H9 (cell line): ENCODE data around the gene MLKL. TPM values are rescaled to one million over a fixed set of nuclear protein-coding genes. Genes with fewer than 3 reads are reported as not detected.

Source experiments
- DNase-seq: peaks from one replicate; pipeline ENCODE4 v3.0.0-alpha.2; 2017
- H2AFZ ChIP-seq: one replicate; pipeline ENCODE4 v1.6.1; 2013; ENCODE audit warnings: mild to moderate bottlenecking, low read length, control low read depth, moderate library complexity
- H2AK5ac ChIP-seq: 2 replicates; pipeline ENCODE4 v1.6.1; 2013; ENCODE audit warnings: low read length, control low read depth, mixed read lengths; ENCODE audit not compliant: insufficient read length
- H2BK120ac ChIP-seq: one replicate; pipeline ENCODE4 v1.6.1; 2013; ENCODE audit warnings: low read depth, mild to moderate bottlenecking, low read length, control low read depth, inconsistent platforms; ENCODE audit not compliant: poor library complexity, severe bottlenecking
- H2BK12ac ChIP-seq: 2 replicates; pipeline ENCODE4 v1.6.1; 2013; ENCODE audit warnings: low read length, control low read depth, mixed read lengths, low read depth; ENCODE audit not compliant: insufficient read length
- H2BK15ac ChIP-seq: 2 replicates; pipeline ENCODE4 v1.6.1; 2013; ENCODE audit warnings: low read depth, low read length, control low read depth
- H2BK20ac ChIP-seq: one replicate; pipeline ENCODE4 v1.6.1; 2013; ENCODE audit warnings: low read depth, mild to moderate bottlenecking, low read length, control low read depth, inconsistent platforms; ENCODE audit not compliant: poor library complexity, severe bottlenecking
- H2BK5ac ChIP-seq: 2 replicates; pipeline ENCODE4 v1.6.1; 2013; ENCODE audit warnings: low read length, control low read depth, mixed read lengths; ENCODE audit not compliant: insufficient read length
- H3K14ac ChIP-seq: 2 replicates; pipeline ENCODE4 v1.6.1; 2013; ENCODE audit warnings: low read length, control low read depth; ENCODE audit not compliant: insufficient read depth
- H3K18ac ChIP-seq: 2 replicates; pipeline ENCODE4 v1.6.1; 2013; ENCODE audit warnings: low read depth, mild to moderate bottlenecking, mixed read lengths, low read length, control low read depth; ENCODE audit not compliant: insufficient read length
- H3K23ac ChIP-seq: 2 replicates; pipeline ENCODE4 v1.6.1; 2013; ENCODE audit warnings: low read length, control low read depth, mixed read lengths, low read depth; ENCODE audit not compliant: insufficient read length
- H3K23me2 ChIP-seq: 2 replicates; pipeline ENCODE4 v1.6.1; 2013; ENCODE audit warnings: low read depth, mild to moderate bottlenecking, mixed read lengths, low read length, control low read depth; ENCODE audit not compliant: insufficient read length, poor library complexity, severe bottlenecking
- H3K27ac ChIP-seq: 2 replicates; pipeline ENCODE4 v1.5.1; 2013; ENCODE audit warnings: low read length, control low read depth, mixed read lengths, low read depth; ENCODE audit not compliant: insufficient read length
- H3K27me3 ChIP-seq: 2 replicates; pipeline ENCODE4 v1.6.1; 2013; ENCODE audit warnings: low read length, control low read depth, inconsistent platforms; ENCODE audit not compliant: insufficient read depth
- H3K4ac ChIP-seq: 2 replicates; pipeline ENCODE4 v1.6.1; 2013; ENCODE audit warnings: low read depth, mild to moderate bottlenecking, control low read depth, inconsistent platforms, low read length, moderate library complexity
- H3K4me1 ChIP-seq: 2 replicates; pipeline ENCODE4 v1.6.1; 2013; ENCODE audit warnings: low read length, control low read depth, inconsistent platforms; ENCODE audit not compliant: insufficient read depth
- H3K4me2 ChIP-seq: 2 replicates; pipeline ENCODE4 v1.6.1; 2013; ENCODE audit warnings: low read length, control low read depth, mixed read lengths; ENCODE audit not compliant: insufficient read length, insufficient read depth
- H3K56ac ChIP-seq: 2 replicates; pipeline ENCODE4 v1.6.1; 2013; ENCODE audit warnings: low read depth, mild to moderate bottlenecking, mixed read lengths, low read length, control low read depth; ENCODE audit not compliant: insufficient read length
- H3K79me1 ChIP-seq: 2 replicates; pipeline ENCODE4 v1.6.1; 2013; ENCODE audit warnings: low read depth, mild to moderate bottlenecking, moderate library complexity, low read length, control low read depth, inconsistent platforms; ENCODE audit not compliant: insufficient read depth, poor library complexity, severe bottlenecking
- H3K79me2 ChIP-seq: 2 replicates; pipeline ENCODE4 v1.6.1; 2013; ENCODE audit warnings: low read length, control low read depth, inconsistent platforms; ENCODE audit not compliant: insufficient read depth
- H3K9ac ChIP-seq: 2 replicates; pipeline ENCODE4 v1.6.1; 2013; ENCODE audit warnings: low read length, control low read depth, mixed read lengths; ENCODE audit not compliant: insufficient read length; ENCODE audit errors: extremely low read depth
- H3K9me3 ChIP-seq: one replicate; pipeline ENCODE4 v1.6.1; 2013; ENCODE audit warnings: low read depth, low read length, inconsistent platforms; ENCODE audit not compliant: control insufficient read depth
- H3T11ph ChIP-seq: one replicate; pipeline ENCODE4 v1.6.1; 2013; ENCODE audit warnings: mild to moderate bottlenecking, low read length, control low read depth, inconsistent platforms
- H4K20me1 ChIP-seq: one replicate; pipeline ENCODE4 v1.6.1; 2013; ENCODE audit not compliant: control insufficient read depth, insufficient read length, insufficient read depth
- H4K5ac ChIP-seq: 2 replicates; pipeline ENCODE4 v1.6.1; 2013; ENCODE audit warnings: low read depth, mild to moderate bottlenecking, mixed read lengths, low read length, control low read depth; ENCODE audit not compliant: insufficient read length
- H4K8ac ChIP-seq: replicated peaks from 2 replicates; pipeline ENCODE4 v1.6.1; 2013; ENCODE audit warnings: low read length, control low read depth, mixed read lengths, low read depth; ENCODE audit not compliant: insufficient read length
- H4K91ac ChIP-seq: 2 replicates; pipeline ENCODE4 v1.6.1; 2013; ENCODE audit warnings: low read depth, mild to moderate bottlenecking, moderate library complexity, mixed read lengths, low read length, control low read depth; ENCODE audit not compliant: insufficient read length
- H3K27ac Mint-ChIP-seq, 3 experiments: 2 replicates in 2 of 3; 3 replicates in 1 of 3; pipeline ENCODE4 v1.8.0; 2020 to 2021; ENCODE audit warnings: mixed read lengths in 3 of 3, mild to moderate bottlenecking in 1 of 3, moderate library complexity in 1 of 3
- H3K27me3 Mint-ChIP-seq: 2 replicates; pipeline ENCODE4 v1.8.0; 2021; ENCODE audit warnings: low read depth, mild to moderate bottlenecking, moderate library complexity, mixed read lengths
- H3K36me3 Mint-ChIP-seq, 3 experiments: 2 replicates in 2 of 3; 3 replicates in 1 of 3; pipeline ENCODE4 v1.8.0; 2020 to 2021; ENCODE audit warnings: low read depth in 3 of 3, mixed read lengths in 3 of 3; ENCODE audit not compliant: insufficient read depth in 1 of 3
- H3K4me1 Mint-ChIP-seq, 2 experiments: 2 replicates each; pipeline ENCODE4 v1.8.0; 2020; ENCODE audit warnings: mixed read lengths in 2 of 2
- H3K4me3 Mint-ChIP-seq, 2 experiments: 2 replicates in 1 of 2; 3 replicates in 1 of 2; pipeline ENCODE4 v1.8.0; 2020 to 2021; ENCODE audit warnings: mild to moderate bottlenecking in 2 of 2, mixed read lengths in 2 of 2, moderate library complexity in 1 of 2
- H3K9me3 Mint-ChIP-seq, 2 experiments: 2 replicates in 1 of 2; 3 replicates in 1 of 2; pipeline ENCODE4 v1.8.0; 2020; ENCODE audit warnings: mild to moderate bottlenecking in 2 of 2, mixed read lengths in 2 of 2, moderate library complexity in 1 of 2
- CTCF ChIP-seq: fragments of 200-600 bp; sonication (generic); conservative IDR thresholded peaks from 3 replicates; pipeline ENCODE4 v1.8.0; 2021; ENCODE audit warnings: antibody characterized with exemption, mild to moderate bottlenecking
- WGBS: extraction: QIAGEN DNeasy Blood & Tissue Kit; methylation state at CpG from one replicate; pipeline ENCODE4 v1.1.7; 2013; ENCODE audit warnings: missing lambda C conversion rate, low lambda C conversion rate, mixed read lengths; ENCODE audit not compliant: insufficient read length; ENCODE audit errors: extremely low coverage; 5-methylcytosine and 5-hydroxymethylcytosine counted together
- total RNA-seq: library from RNA; stranded (reverse); gene quantifications from 2 replicates; pipeline ENCODE4 v1.2.1, GENCODE V29; 2021

Gene MLKL
- total RNA-seq, 1 experiment from 2014 or later, result 0.37 TPM

DNA sequence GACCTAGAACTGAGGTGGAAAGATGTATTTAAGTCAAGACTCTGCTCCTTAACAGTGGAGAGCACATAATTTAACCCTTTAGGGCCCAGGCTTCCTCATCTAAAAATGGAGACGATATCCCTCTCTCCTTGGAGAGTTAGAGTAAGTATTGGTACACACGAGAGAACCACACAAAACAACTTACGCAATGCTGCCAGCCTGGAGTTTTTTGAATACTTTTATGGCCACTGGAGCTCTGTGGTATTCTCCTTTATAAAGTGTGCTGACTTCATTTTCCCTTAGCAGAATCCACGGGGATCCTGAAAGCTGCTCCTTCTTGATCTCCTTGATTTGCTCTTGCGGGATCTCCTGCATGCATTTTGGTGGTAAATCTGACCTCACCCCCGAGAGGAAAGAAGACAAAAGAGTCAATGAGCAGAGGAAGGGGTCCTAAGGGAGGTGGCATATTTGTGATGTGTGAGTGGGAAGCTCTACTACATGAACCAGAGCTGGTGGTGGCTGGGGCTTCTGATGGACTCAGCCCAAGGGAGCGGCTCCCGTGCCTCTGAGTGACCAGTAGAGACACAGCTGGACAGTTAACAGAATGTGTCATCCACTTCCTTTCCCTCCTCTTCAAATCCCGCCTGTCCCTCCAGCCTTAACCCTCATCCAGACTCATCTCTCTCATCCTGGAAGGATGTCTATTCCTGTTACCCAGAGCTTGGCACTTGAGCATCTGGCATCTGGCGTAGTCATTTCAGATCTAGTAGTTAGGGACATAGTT lies 9.4 kb downstream of the MLKL start:
- no peak for TF ChIP-seq CTCF

More for the DNA sequence above, 9.4 kb downstream of the MLKL start:
- Mint-ChIP-seq H3K36me3 (no peaks in the 10 kb centered on the region), H3K9me3 (no peaks in the 10 kb centered on the region), H3K27me3 (peaks cover 21% of the 10 kb centered on the region), H3K4me3 (no peak overlapping the region), H3K4me1 (peaks cover 6 to 7% of the 10 kb centered on the region in 2 experiments), H3K27ac (no peak overlapping the region)
- no peak overlapping the region for H3K14ac ChIP-seq
- H2BK5ac ChIP-seq, result no peak overlapping the region
- H2BK12ac ChIP-seq, result no peak overlapping the region
- H2AFZ ChIP-seq, result no peak overlapping the region
- H3K27ac ChIP-seq, result no peak overlapping the region
- no peaks in the 10 kb centered on the region for H3K23me2 ChIP-seq
- no peak overlapping the region for H3K18ac ChIP-seq
- H3T11ph ChIP-seq, result no peak overlapping the region
- no peaks in the 10 kb centered on the region for H3K4me1 ChIP-seq
- H4K91ac ChIP-seq, result no peak overlapping the region
- no peak overlapping the region for H2AK5ac ChIP-seq
- no peak overlapping the region for H2BK20ac ChIP-seq
- WGBS, result no CpG with 5 or more reads among the region's 10 CpGs
- no peak for DNase-seq
- H4K5ac ChIP-seq, result no peak overlapping the region
- no peak overlapping the region for H3K4me2 ChIP-seq
- no peak overlapping the region for H4K8ac ChIP-seq
- no peaks in the 10 kb centered on the region for H3K9me3 ChIP-seq
- no peaks in the 10 kb centered on the region for H4K20me1 ChIP-seq
- H3K79me2 ChIP-seq, result no peaks in the 10 kb centered on the region
- no peak overlapping the region for H2BK120ac ChIP-seq
- H3K27me3 ChIP-seq, result no peaks in the 10 kb centered on the region
- H3K56ac ChIP-seq, result no peak overlapping the region
- no peak overlapping the region for H2BK15ac ChIP-seq
- no peaks in the 10 kb centered on the region for H3K79me1 ChIP-seq
- no peak overlapping the region for H3K4ac ChIP-seq
- H3K23ac ChIP-seq, result no peak overlapping the region
- no peak overlapping the region for H3K9ac ChIP-seq
